ENCODE measurements around the gene SCUBE3.

SCUBE3 gene

GRCh38 chr6:35240838-35241801 is 27.4 kb downstream of the SCUBE3 start:
- peak; percentile 77 for DNase-seq (ENCODE audit: low spot score)

- no peak for DNase-seq (ENCODE audit: low spot score)
Observed at GRCh38 chr6:35242486-35242885, 28.7 kb downstream of the SCUBE3 start.

- DNase-seq (ENCODE audit: low spot score): no peak
Observed at GRCh38 chr6:35242906-35243305, 29.1 kb downstream of the SCUBE3 start.

GRCh38 chr6:35243386-35243958 is 29.7 kb downstream of the SCUBE3 start:
- DNase-seq (ENCODE audit: low spot score): no peak

- DNase-seq (ENCODE audit: low spot score): no peak
Observed at GRCh38 chr6:35244551-35244950, 30.8 kb downstream of the SCUBE3 start.

GRCh38 chr6:35247642-35248231 is 34.0 kb downstream of the SCUBE3 start:
- DNase-seq (ENCODE audit: low spot score): no peak

GRCh38 chr6:35248300-35248699 is 34.5 kb downstream of the SCUBE3 start:
- no peak for DNase-seq (ENCODE audit: low spot score)

GRCh38 chr6:35248965-35249364 is 35.2 kb downstream of the SCUBE3 start:
- no peak for DNase-seq (ENCODE audit: low spot score)

GRCh38 chr6:35251949-35252348 is 38.2 kb downstream of the SCUBE3 start:
- no peak for DNase-seq (ENCODE audit: low spot score)

GRCh38 chr6:35253249-35253648 is 39.5 kb downstream of the SCUBE3 start:
- DNase-seq (ENCODE audit: low spot score): no peak

- no peak for DNase-seq (ENCODE audit: low spot score)
Observed at GRCh38 chr6:35258336-35258735, 44.6 kb downstream of the SCUBE3 start.

GRCh38 chr6:35258858-35259193 is 45.1 kb downstream of the SCUBE3 start:
- peak; percentile 82 for DNase-seq (ENCODE audit: low spot score)

GRCh38 chr6:35259194-35259947 is 45.6 kb downstream of the SCUBE3 start, which contains the start of gene ZNF76:
TSS of gene ZNF76 (plus strand) at chr6:35259735. CDS start at chr6:35281152, 21,417 bp downstream.
- DNase-seq (ENCODE audit: low spot score): peak; percentile 93

- DNase-seq (ENCODE audit: low spot score): peak; percentile 68
Observed at GRCh38 chr6:35259948-35260590, 46.3 kb downstream of the SCUBE3 start.

GRCh38 chr6:35260591-35261570 is 47.1 kb downstream of the SCUBE3 start:
- peak; percentile 15 for DNase-seq (ENCODE audit: low spot score)

GRCh38 chr6:35262596-35262995 is 48.8 kb downstream of the SCUBE3 start:
- DNase-seq (ENCODE audit: low spot score): no peak

GRCh38 chr6:35264550-35265274 is 51.0 kb downstream of the SCUBE3 start:
- no peak for DNase-seq (ENCODE audit: low spot score)

GRCh38 chr6:35265523-35265922 is 51.8 kb downstream of the SCUBE3 start:
- no peak for DNase-seq (ENCODE audit: low spot score)

GRCh38 chr6:35267446-35267845 is 53.7 kb downstream of the SCUBE3 start:
- no peak for DNase-seq (ENCODE audit: low spot score)

- DNase-seq (ENCODE audit: low spot score): no peak
Observed at GRCh38 chr6:35267897-35268296, 54.1 kb downstream of the SCUBE3 start.
